ENCODE measurements around the gene ALS2CL.

The ALS2CL gene

GRCh38 chr3:46716461-46717441 lies 23.3 kb upstream of the ALS2CL start:
- no peaks in the 10 kb centered on the region for H3F3A ChIP-seq (ENCODE audit: insufficient read depth, low read length)
- H3K27ac ChIP-seq (ENCODE audit: low read length): no peak overlapping the region
- H4K20me1 ChIP-seq (ENCODE audit: insufficient read depth, low read length): no peaks in the 10 kb centered on the region
- H3K27me3 ChIP-seq (replicated peaks; ENCODE audit: insufficient read depth, low read length): no peaks in the 10 kb centered on the region
- H3K79me2 ChIP-seq (ENCODE audit: low read length): no peaks in the 10 kb centered on the region
- H2AFZ ChIP-seq (ENCODE audit: low read length): no peak overlapping the region
- H3K9ac ChIP-seq (ENCODE audit: low read length): no peak overlapping the region
- no peaks in the 10 kb centered on the region for H3K9me2 ChIP-seq (replicated peaks; ENCODE audit: insufficient read depth, low read length)
- no peak overlapping the region for H3K4me2 ChIP-seq (ENCODE audit: low read depth, low read length)
- H3K9me3 ChIP-seq (replicated peaks; ENCODE audit: insufficient read depth, low read length): no peaks in the 10 kb centered on the region
- no peaks in the 10 kb centered on the region for H3K4me1 ChIP-seq (ENCODE audit: low read length)
- H3K4me3 ChIP-seq (ENCODE audit: low read length): no peak overlapping the region
- DNase-seq: no peak
- no peaks in the 10 kb centered on the region for H3K36me3 ChIP-seq (replicated peaks; ENCODE audit: insufficient read depth, low read length)
- TF ChIP-seq EZH2phosphoT487 (IDR thresholded peaks at IDR 0.05; ENCODE audit: low read length) (no peak), EZH2 (optimal IDR thresholded peaks at IDR 0.05; ENCODE audit: low read depth, low read length) (no peak), CTCF (IDR thresholded peaks at IDR 0.05; ENCODE audit: low read length) (no peak)

- Histone ChIP-seq H3K79me2 (ENCODE audit: low read length) (no peaks in the 10 kb centered on the region), H4K20me1 (ENCODE audit: insufficient read depth, low read length) (no peaks in the 10 kb centered on the region), H2AFZ (ENCODE audit: low read length) (no peak overlapping the region), H3K4me2 (ENCODE audit: low read depth, low read length) (no peak overlapping the region), H3K27me3 (replicated peaks; ENCODE audit: insufficient read depth, low read length) (no peaks in the 10 kb centered on the region), H3K9me2 (replicated peaks; ENCODE audit: insufficient read depth, low read length) (no peaks in the 10 kb centered on the region), H3K9me3 (replicated peaks; ENCODE audit: insufficient read depth, low read length) (no peaks in the 10 kb centered on the region), H3K27ac (ENCODE audit: low read length) (no peak overlapping the region), H3K9ac (ENCODE audit: low read length) (no peak overlapping the region), H3F3A (ENCODE audit: insufficient read depth, low read length) (no peaks in the 10 kb centered on the region), H3K4me3 (ENCODE audit: low read length) (no peak overlapping the region), H3K4me1 (ENCODE audit: low read length) (no peaks in the 10 kb centered on the region), H3K36me3 (replicated peaks; ENCODE audit: insufficient read depth, low read length) (no peaks in the 10 kb centered on the region)
- TF ChIP-seq CTCF (IDR thresholded peaks at IDR 0.05; ENCODE audit: low read length): no peak
- no peak for TF ChIP-seq EZH2 (optimal IDR thresholded peaks at IDR 0.05; ENCODE audit: low read depth, low read length)
- TF ChIP-seq EZH2phosphoT487 (IDR thresholded peaks at IDR 0.05; ENCODE audit: low read length): no peak
- DNase-seq: no peak
Observed at GRCh38 chr3:46715507-46716175, 22.2 kb upstream of the ALS2CL start.

- Histone ChIP-seq H3K4me1 (ENCODE audit: low read length) (no peaks in the 10 kb centered on the region), H3K27ac (ENCODE audit: low read length) (no peak overlapping the region), H3K9ac (ENCODE audit: low read length) (no peak overlapping the region), H4K20me1 (ENCODE audit: insufficient read depth, low read length) (no peaks in the 10 kb centered on the region), H2AFZ (ENCODE audit: low read length) (no peak overlapping the region), H3K4me3 (ENCODE audit: low read length) (no peak overlapping the region), H3K9me2 (replicated peaks; ENCODE audit: insufficient read depth, low read length) (no peaks in the 10 kb centered on the region), H3K4me2 (ENCODE audit: low read depth, low read length) (no peak overlapping the region), H3K36me3 (replicated peaks; ENCODE audit: insufficient read depth, low read length) (no peaks in the 10 kb centered on the region), H3K9me3 (replicated peaks; ENCODE audit: insufficient read depth, low read length) (no peaks in the 10 kb centered on the region), H3K79me2 (ENCODE audit: low read length) (no peaks in the 10 kb centered on the region), H3F3A (ENCODE audit: insufficient read depth, low read length) (no peaks in the 10 kb centered on the region), H3K27me3 (replicated peaks; ENCODE audit: insufficient read depth, low read length) (no peaks in the 10 kb centered on the region)
- DNase-seq: no peak
- TF ChIP-seq EZH2 (optimal IDR thresholded peaks at IDR 0.05; ENCODE audit: low read depth, low read length) (no peak), EZH2phosphoT487 (IDR thresholded peaks at IDR 0.05; ENCODE audit: low read length) (no peak), CTCF (IDR thresholded peaks at IDR 0.05; ENCODE audit: low read length) (no peak)
Observed at GRCh38 chr3:46714728-46715506, 21.4 kb upstream of the ALS2CL start.

All from MM.1S (cell line).